ENCODE measurements around the gene SLC52A1.
A peak's percentile ranks its signal among the peaks of the same experiment; 100 is the strongest.

Gene SLC52A1

GRCh38 chr17:4997302-4998026 lies 37.8 kb downstream of the SLC52A1 start, which contains the start of the genes INCA1 and KIF1C:
INCA1 (minus strand) TSS chr17:4997522; CDS start chr17:4994437, 3,085 bp downstream.
KIF1C (plus strand) TSS chr17:4997950; CDS start chr17:5000247, 2,297 bp downstream.
- DNase-seq (ENCODE audit: insufficient read length, low spot score) (peak; percentile 96), FAIRE-seq (peak; percentile 86)

- no peak for FAIRE-seq
- DNase-seq (ENCODE audit: insufficient read length, low spot score): no peak
Observed at GRCh38 chr17:4994081-4994595, 41.1 kb downstream of the SLC52A1 start.

DNA sequence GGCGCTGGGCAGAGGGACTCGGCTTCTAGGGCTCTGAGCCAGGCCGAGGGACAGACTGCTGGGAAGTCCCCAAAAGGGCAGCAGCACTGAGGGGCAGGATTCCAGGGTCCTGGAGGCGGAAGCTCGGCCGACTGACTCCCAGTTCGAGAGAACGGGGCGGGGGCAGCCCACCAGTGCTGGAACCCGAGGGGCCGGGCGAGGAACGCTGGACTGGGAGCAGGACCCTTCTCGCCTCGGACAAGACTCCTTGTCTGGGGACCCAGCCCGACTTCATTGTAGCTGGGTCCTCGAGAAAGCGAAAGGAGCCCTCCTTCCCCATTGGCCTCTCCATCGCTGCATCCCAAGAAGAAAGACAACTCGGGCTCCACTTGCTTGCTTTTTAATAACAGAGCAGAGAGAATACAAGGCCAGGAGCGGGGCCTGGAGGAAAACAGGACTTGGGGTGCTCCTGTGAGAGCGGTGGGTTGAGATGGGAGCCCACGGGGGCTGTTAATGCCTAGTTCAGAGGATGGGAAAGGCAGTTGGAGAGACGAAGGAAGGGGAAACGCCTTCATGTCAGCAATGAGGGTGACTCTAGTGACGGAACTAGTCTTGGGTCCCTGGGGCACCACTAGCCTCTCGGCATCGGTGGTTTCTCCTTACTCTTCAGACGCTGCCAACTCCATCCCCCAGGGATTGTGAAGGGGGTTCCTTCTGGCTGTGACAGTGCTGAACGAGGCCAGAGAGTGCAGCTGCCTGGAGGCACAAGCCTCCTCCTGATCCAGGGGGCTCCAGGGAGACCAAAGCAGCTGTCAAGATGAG lies 47.3 kb downstream of the SLC52A1 start:
- FAIRE-seq (peak; percentile 73), DNase-seq (ENCODE audit: insufficient read length, low spot score) (no peak)

DNA sequence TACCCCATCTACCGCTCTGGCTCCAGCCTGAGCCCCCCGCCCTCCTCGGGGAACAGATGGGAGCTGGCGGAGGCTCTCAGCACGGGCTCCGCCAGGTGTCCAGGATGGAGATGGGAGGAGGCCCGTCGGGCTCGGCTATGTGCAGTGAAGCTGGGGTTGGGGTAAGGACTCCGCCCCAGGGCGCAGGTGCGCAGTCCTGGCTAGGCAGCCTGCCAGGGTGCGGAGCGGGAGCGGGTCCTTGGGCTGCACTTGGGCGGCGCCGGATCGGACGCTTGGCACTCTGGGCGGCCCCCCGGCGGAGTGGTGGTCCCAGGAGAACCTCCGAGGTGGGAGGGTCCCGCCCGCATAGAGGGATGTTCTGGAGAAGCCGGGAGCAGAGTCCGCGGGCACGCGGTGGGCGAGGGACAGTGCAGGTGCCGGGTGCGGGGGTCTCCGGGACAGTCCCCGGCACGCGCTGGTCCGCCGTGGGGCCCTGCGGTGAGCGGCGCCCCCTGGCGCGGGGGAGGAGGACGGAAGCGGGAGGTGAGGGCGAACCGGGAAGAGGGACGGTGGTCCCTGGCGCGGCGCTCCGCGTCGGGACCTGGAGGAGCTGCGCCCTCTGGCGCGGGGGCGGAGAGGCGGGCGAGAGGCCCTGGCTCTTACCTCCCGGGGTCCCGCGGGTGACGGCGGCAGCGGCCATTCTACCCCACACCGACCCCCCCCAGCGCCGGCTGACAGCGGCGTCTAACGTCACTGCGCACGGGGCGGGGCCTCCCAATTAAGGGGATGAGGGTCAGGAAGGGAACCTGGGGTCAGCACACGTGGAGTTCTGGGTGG lies 48.1 kb downstream of the SLC52A1 start, which contains the start of gene CAMTA2:
Gene CAMTA2 (minus strand): TSS at position 725 of the 816 bp plus-strand sequence. CDS start 1,453 bp downstream, outside the sequence.
- DNase-seq (ENCODE audit: insufficient read length, low spot score) (peak; percentile 70), FAIRE-seq (peak; percentile 91)

DNA sequence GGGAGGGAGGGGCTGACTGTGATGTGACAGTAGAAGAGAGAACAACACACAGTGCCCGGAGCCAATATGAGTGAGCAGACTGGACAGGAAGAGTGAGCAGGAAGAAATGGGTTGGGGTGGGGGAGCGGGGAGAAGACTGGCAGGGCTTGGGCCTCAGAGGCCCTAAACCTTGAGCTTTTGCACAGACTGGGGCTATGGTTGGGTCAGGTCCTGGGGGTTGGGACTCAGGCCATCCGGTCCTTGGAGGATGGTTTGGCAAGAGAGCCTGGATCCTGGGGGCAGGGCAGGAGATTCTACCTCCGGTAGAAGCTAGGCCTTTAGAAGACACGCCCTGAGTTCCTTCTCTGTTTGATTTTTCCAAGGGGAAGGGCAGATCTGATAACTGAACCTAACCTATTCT lies 48.8 kb downstream of the SLC52A1 start:
- FAIRE-seq (peak; percentile 57), DNase-seq (ENCODE audit: insufficient read length, low spot score) (no peak)

Measured in GM19239 (cell line).